DND-41 (cell line): Measurements from ENCODE around the gene PSMB4.

Experiments used
- ATAC-seq: fragments of 200-7000 bp; cut with Tn5 transposase; 3 replicates; pipeline ENCODE4 v1.9.1; 2021; ENCODE audit warnings: low read depth; ENCODE audit not compliant: insufficient read depth
- DNase-seq: peaks from one replicate; pipeline ENCODE4 v3.0.0-alpha.2; 2020
- H2AFZ ChIP-seq: 2 replicates; pipeline ENCODE4 v1.6.0; 2012; ENCODE audit warnings: low read depth, low read length
- H3K27ac ChIP-seq: 2 replicates; pipeline ENCODE4 v1.5.1; 2012; ENCODE audit warnings: low read length, inconsistent platforms
- H3K27me3 ChIP-seq: fragments of 200-600 bp; sonication (generic); 2 replicates; pipeline ENCODE4 v1.6.0; 2012; ENCODE audit warnings: low read length, mild to moderate bottlenecking, inconsistent platforms; ENCODE audit not compliant: insufficient read depth, poor library complexity
- H3K36me3 ChIP-seq: 2 replicates; pipeline ENCODE4 v1.5.1; 2012; ENCODE audit warnings: low read length, inconsistent platforms; ENCODE audit not compliant: insufficient read depth
- H3K4me1 ChIP-seq: 2 replicates; pipeline ENCODE4 v1.5.1; 2012; ENCODE audit warnings: mild to moderate bottlenecking, low read length; ENCODE audit not compliant: insufficient read depth
- H3K4me2 ChIP-seq: 2 replicates; pipeline ENCODE4 v1.6.0; 2012; ENCODE audit warnings: mild to moderate bottlenecking, moderate library complexity, low read length, inconsistent platforms; ENCODE audit not compliant: insufficient read depth
- H3K4me3 ChIP-seq, 2 experiments: fragments of 200-600 bp in 1 of 2; shearing (Covaris generic) in 1 of 2; 2 replicates each; pipeline ENCODE4 v1.5.1; 2012 to 2016; ENCODE audit warnings: inconsistent platforms in 2 of 2, low read length in 2 of 2, mild to moderate bottlenecking in 2 of 2, low read depth in 1 of 2, moderate library complexity in 1 of 2
- H3K79me2 ChIP-seq: 2 replicates; pipeline ENCODE4 v1.6.0; 2012; ENCODE audit warnings: low read length, inconsistent platforms; ENCODE audit not compliant: insufficient read depth
- H3K9ac ChIP-seq: 2 replicates; pipeline ENCODE4 v1.6.0; 2012; ENCODE audit warnings: low read depth, mild to moderate bottlenecking, inconsistent platforms, low read length, moderate library complexity
- H3K9me3 ChIP-seq: 2 replicates; pipeline ENCODE4 v1.5.1; 2012; ENCODE audit warnings: low read length, moderate library complexity, mild to moderate bottlenecking, inconsistent platforms; ENCODE audit not compliant: insufficient read depth, severe bottlenecking
- H4K20me1 ChIP-seq: 2 replicates; pipeline ENCODE4 v1.6.0; 2012; ENCODE audit warnings: low read length; ENCODE audit not compliant: insufficient read depth
- EZH2 ChIP-seq: IDR thresholded peaks from 3 replicates; pipeline ENCODE4 v1.6.1; 2012; ENCODE audit warnings: borderline replicate concordance, low read depth, mild to moderate bottlenecking, moderate library complexity, low read length, inconsistent platforms; ENCODE audit not compliant: severe bottlenecking
- TF ChIP-seq, protein P1 (sequence below): IDR thresholded peaks from 2 replicates; pipeline ENCODE4 v1.5.1; 2012; ENCODE audit warnings: borderline replicate concordance, low read length, moderate library complexity, mild to moderate bottlenecking; ENCODE audit not compliant: poor library complexity, severe bottlenecking; ENCODE audit errors: extremely low read depth

Gene PSMB4

DNA sequence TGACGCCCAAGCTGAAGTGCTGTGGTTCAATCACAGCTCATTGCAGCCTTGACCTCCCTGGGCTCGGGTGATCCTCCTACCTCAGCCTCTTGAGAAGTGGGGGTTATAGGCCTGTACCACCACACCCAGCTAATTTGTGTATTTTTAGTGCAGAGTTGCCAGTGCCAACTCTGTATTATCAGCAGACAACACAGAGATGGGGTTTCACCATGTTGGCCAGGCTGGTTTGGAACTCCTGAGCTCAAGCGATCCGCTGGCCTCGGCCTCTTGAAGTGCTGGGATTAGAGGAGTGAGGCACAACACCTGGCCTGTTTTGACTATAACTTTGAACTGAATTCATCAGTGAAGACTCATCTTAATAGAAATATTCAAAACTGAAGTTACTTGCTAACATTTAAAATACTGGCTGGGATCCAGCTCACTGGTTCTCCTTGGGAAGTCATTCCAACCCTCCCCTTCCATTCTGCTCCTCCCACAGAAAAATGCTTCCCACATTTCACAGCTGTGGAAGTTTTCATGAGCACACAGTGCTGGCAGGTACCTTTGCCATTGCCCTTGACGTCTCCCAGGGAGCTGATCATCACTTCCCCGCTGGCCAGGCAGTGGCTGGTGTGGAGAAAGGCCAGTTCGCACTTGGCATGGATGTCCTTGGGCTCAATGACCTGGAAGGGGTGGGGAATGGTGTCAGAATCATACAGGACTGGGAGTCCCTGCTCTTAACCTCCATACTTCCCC is 31.5 kb upstream of the PSMB4 start:
- no peak overlapping the region for H3K27ac ChIP-seq
- H3K9me3 ChIP-seq = peaks cover 6% of the 10 kb centered on the region
- H4K20me1 ChIP-seq = no peaks in the 10 kb centered on the region
- no peaks in the 10 kb centered on the region for H3K27me3 ChIP-seq
- H2AFZ ChIP-seq = no peak overlapping the region
- TF ChIP-seq EZH2 = no peak
- TF ChIP-seq, protein P1, sequence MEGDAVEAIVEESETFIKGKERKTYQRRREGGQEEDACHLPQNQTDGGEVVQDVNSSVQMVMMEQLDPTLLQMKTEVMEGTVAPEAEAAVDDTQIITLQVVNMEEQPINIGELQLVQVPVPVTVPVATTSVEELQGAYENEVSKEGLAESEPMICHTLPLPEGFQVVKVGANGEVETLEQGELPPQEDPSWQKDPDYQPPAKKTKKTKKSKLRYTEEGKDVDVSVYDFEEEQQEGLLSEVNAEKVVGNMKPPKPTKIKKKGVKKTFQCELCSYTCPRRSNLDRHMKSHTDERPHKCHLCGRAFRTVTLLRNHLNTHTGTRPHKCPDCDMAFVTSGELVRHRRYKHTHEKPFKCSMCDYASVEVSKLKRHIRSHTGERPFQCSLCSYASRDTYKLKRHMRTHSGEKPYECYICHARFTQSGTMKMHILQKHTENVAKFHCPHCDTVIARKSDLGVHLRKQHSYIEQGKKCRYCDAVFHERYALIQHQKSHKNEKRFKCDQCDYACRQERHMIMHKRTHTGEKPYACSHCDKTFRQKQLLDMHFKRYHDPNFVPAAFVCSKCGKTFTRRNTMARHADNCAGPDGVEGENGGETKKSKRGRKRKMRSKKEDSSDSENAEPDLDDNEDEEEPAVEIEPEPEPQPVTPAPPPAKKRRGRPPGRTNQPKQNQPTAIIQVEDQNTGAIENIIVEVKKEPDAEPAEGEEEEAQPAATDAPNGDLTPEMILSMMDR = no peak
- no peak for DNase-seq
- no peak overlapping the region for H3K4me2 ChIP-seq
- no peaks in the 10 kb centered on the region for H3K36me3 ChIP-seq
- peaks cover 9% of the 10 kb centered on the region for H3K4me1 ChIP-seq
- no peaks in the 10 kb centered on the region for H3K79me2 ChIP-seq
- no peak for ATAC-seq
- H3K4me3 ChIP-seq = no peak overlapping the region
- no peak overlapping the region for H3K9ac ChIP-seq

GRCh38 chr1:151368393-151369301 is 30.7 kb upstream of the PSMB4 start:
- H3K4me2 ChIP-seq = no peak overlapping the region
- no peaks in the 10 kb centered on the region for H3K9me3 ChIP-seq
- no peak for TF ChIP-seq EZH2
- TF ChIP-seq, protein P1 = no peak
- H3K27ac ChIP-seq = no peak overlapping the region
- H3K79me2 ChIP-seq = no peaks in the 10 kb centered on the region
- no peak for ATAC-seq
- H2AFZ ChIP-seq = no peak overlapping the region; the same call in 1 of the 2 replicates
- H3K27me3 ChIP-seq = no peaks in the 10 kb centered on the region
- no peak overlapping the region for H3K9ac ChIP-seq
- no peaks in the 10 kb centered on the region for H4K20me1 ChIP-seq
- DNase-seq = no peak
- no peaks in the 10 kb centered on the region for H3K36me3 ChIP-seq
- no peak overlapping the region for H3K4me3 ChIP-seq
- H3K4me1 ChIP-seq = peaks cover 9% of the 10 kb centered on the region

DNA sequence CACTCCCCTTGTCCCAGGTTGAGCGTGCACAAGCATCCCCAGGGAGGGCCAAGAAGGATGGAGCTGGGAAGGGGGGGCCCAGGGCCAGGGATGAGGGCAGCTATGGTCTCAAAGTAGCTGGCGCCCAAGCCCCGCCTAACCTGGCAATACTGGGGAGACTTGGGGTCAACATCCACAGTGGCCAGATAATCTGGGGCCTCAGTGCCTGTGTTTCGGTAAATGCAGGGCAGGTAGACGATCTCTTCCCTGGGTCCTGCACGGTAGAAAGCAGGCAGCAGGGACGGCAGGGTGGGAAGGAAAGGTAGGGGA is 30.1 kb upstream of the PSMB4 start:
- Histone ChIP-seq H3K79me2 (no peaks in the 10 kb centered on the region), H4K20me1 (no peaks in the 10 kb centered on the region), H3K27me3 (no peaks in the 10 kb centered on the region), H3K4me1 (peaks cover 9% of the 10 kb centered on the region), H2AFZ (no peak overlapping the region), H3K9me3 (no peaks in the 10 kb centered on the region), H3K27ac (no peak overlapping the region), H3K36me3 (no peaks in the 10 kb centered on the region), H3K9ac (no peak overlapping the region), H3K4me2 (no peak overlapping the region), H3K4me3 (no peak overlapping the region)
- no peak for ATAC-seq
- no peak for DNase-seq
- TF ChIP-seq EZH2 = no peak
- TF ChIP-seq, protein P1 = no peak
